ENCODE measurements around the gene XDH.
A peak's percentile ranks its signal among the peaks of the same experiment; 100 is the strongest.

Gene XDH

GRCh38 chr2:31328026-31328425 is 86.5 kb downstream of the XDH start:
- peaks cover 0 to 6% of the 10 kb centered on the region in 2 donors for H3K4me1 ChIP-seq (ENCODE audit: control insufficient read depth in 1 of 2, insufficient read depth in 2 of 2, low read length in 2 of 2)
- H3K9me3 ChIP-seq (ENCODE audit: control insufficient read depth in 1 of 2, low read length in 2 of 2): no peaks in the 10 kb centered on the region
- no peak overlapping the region for H3K27ac ChIP-seq (ENCODE audit: low read length)
- no peak overlapping the region for H3K4me3 ChIP-seq (ENCODE audit: low read depth in 1 of 2, low read length in 2 of 2)
- no peaks in the 10 kb centered on the region for H3K36me3 ChIP-seq (ENCODE audit: control insufficient read depth in 1 of 2, insufficient read depth in 2 of 2, low read length in 2 of 2)
- no peaks in the 10 kb centered on the region for H3K27me3 ChIP-seq (ENCODE audit: low read depth, low read length)

DNA sequence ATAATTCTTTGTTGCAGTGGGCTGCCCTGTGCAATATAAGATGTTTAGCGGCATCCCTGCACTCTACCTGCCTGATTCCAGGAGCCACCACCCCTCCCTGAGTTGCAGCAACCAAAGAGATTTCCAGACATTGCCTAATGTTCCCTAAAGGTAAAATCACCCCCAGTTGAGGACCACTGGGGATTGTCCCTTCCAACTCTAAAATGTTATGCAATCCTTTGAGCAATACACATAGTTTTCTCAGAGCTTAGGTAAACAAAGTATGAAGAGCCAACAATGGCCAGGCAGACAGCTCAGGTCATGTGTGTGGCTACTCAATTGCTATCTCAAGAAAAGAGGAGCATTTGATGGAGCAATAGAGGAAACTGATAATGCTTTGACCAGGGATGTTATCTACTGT is 87.0 kb downstream of the XDH start:
- no peak overlapping the region for H3K27ac ChIP-seq (ENCODE audit: low read length)
- no peaks in the 10 kb centered on the region for H3K27me3 ChIP-seq (ENCODE audit: low read depth, low read length)
- H3K4me3 ChIP-seq (ENCODE audit: low read depth in 1 of 2, low read length in 2 of 2): no peak overlapping the region
- peaks cover 0 to 6% of the 10 kb centered on the region in 2 donors for H3K4me1 ChIP-seq (ENCODE audit: control insufficient read depth in 1 of 2, insufficient read depth in 2 of 2, low read length in 2 of 2)
- no peaks in the 10 kb centered on the region for H3K9me3 ChIP-seq (ENCODE audit: control insufficient read depth in 1 of 2, low read length in 2 of 2)
- no peaks in the 10 kb centered on the region for H3K36me3 ChIP-seq (ENCODE audit: control insufficient read depth in 1 of 2, insufficient read depth in 2 of 2, low read length in 2 of 2)

DNA sequence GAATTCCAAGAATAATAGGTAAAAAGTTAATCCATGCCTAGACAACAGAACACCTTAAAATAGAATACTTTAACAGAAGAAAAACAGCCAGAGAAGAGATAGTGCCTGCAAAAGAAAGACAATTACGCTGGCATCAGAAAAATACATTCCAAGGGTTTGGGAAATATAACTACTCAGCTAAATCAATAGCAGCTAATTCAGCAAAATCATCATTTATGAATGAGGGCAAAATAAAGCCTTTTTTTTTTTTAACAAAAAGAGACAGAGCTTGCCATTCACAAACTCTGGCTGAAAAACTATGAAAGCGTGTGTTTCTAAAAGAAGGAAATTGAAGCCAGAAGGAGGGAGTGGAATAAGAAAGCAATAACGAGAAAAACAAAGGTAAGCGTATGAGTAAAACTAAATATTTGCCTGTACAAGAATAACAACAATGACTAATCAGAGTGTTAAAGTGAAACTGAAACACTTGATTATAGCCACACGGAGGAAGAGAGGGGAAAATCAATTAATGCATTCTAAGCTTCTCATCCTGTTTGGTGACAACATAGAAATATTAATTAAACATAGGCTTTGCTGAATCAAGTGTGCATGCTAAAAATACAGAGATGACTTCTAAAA is 90.4 kb downstream of the XDH start:
- H3K27ac ChIP-seq (ENCODE audit: low read length): peak overlapping the region; percentile 10
- no peaks in the 10 kb centered on the region for H3K9me3 ChIP-seq (ENCODE audit: control insufficient read depth in 1 of 2, low read length in 2 of 2)
- H3K4me1 ChIP-seq (ENCODE audit: control insufficient read depth in 1 of 2, insufficient read depth in 2 of 2, low read length in 2 of 2): peaks cover 0 to 15% of the 10 kb centered on the region in 2 donors
- H3K36me3 ChIP-seq (ENCODE audit: control insufficient read depth in 1 of 2, insufficient read depth in 2 of 2, low read length in 2 of 2): no peaks in the 10 kb centered on the region
- H3K4me3 ChIP-seq (ENCODE audit: low read depth in 1 of 2, low read length in 2 of 2): peak overlapping the region; percentile 30 to 52
- H3K27me3 ChIP-seq (ENCODE audit: low read depth, low read length): no peaks in the 10 kb centered on the region

DNA sequence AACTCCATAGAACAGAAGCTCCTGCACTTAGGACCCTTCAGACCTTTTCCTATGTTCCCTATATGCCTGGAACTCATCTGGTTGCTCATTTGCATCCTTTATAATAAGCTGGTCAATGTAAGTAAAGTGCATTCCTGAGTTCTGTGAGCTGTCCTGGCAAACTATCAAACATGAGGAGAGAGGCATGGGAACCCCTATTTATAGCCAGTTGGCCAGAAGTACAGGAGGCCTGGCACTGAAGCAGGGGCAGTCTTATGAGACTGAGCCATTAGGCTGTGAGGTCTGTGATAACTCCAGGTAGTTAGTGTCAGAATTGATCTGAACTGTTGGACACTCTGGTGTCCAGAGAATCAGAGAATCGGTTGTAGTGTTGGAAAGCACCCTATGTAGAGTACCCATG is 92.2 kb downstream of the XDH start:
- Histone ChIP-seq H3K36me3 (ENCODE audit: control insufficient read depth in 1 of 2, insufficient read depth in 2 of 2, low read length in 2 of 2) (no peaks in the 10 kb centered on the region), H3K9me3 (ENCODE audit: control insufficient read depth in 1 of 2, low read length in 2 of 2) (no peaks in the 10 kb centered on the region), H3K4me1 (ENCODE audit: control insufficient read depth in 1 of 2, insufficient read depth in 2 of 2, low read length in 2 of 2) (peaks cover 0 to 15% of the 10 kb centered on the region in 2 donors), H3K4me3 (ENCODE audit: low read depth in 1 of 2, low read length in 2 of 2) (no peak overlapping the region), H3K27me3 (ENCODE audit: low read depth, low read length) (no peaks in the 10 kb centered on the region), H3K27ac (ENCODE audit: low read length) (no peak overlapping the region)

DNA sequence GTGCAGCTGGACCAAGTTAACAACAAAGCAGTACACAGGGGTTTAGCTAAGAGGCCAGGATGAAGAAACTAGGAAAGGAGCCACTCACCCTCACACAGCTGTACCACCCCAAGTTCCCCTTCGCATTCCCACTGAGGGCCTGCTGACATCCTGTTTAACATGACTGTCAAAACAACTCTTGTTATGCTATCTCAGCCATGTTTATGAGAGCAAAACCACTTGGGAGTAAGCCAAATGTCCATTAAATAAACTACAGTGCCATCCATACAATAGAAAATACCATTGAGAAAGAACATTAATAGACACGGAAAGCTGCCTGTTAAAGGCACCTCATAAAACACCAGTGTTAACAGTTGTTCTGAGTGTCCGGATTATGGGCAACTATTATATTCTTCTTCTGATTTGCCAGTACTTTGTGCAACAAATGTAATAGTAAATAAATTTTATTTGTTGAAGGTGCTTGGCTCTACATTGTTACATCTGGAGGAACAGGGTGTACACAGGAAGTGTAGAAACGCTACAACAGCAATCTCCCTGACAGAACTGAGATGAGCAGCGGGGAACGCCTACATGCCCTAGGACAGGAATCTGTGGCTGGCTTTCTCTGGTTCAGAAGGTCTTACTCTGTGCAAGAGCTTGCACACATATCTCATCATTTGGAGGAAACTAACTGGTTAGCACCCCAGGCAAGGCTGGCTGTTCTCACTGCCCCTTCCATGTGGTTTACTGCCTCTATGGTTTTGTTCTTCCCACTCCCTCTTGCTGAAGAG is 95.0 kb downstream of the XDH start:
- H3K27ac ChIP-seq (ENCODE audit: low read length): no peak overlapping the region

DNA sequence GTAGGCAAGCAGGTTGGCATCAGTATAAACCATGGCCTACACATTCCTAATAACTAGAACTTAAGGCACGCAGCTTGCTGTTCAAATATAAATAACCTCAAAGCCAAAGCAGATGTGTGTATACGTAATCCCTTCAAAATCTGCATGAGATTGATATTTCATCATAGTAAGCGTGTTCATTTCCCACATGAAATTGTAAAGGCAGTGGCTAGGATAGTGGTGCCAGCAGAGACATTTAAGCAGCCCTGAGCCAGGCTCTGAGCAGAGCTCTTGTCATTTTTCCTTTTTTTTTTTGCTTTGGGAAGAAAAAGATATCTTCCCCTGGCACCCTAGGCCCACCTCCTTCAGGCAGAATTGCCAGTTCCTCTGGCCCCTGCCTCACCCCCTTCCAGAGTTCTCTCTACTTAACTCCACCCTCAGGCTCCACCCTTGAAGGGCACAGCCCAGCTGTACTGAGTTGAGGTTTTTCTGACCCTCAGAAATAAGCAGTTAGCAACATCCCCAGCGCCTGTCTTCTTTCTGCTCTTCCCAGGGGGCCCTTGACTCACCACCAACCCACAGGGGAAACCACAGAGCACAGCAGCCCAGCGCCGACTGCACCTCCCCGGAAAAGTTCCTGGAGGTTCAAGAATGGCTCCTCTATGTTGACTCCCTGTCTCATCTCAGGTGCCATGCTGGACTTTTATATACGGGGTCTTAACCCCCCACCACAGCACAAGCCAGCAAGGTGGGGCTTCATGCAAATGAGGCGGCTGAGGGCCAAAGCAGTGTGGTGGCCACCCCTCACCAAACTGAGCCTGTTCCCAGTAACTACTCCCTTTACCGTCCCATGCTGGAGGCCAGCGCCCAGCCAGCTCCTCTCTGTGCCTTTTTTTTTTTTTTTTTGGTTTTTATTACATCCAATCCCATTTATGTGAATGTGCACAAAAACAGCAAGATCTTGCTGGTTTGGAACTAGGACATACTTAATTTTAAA is 95.9 kb downstream of the XDH start:
- H3K9me3 ChIP-seq (ENCODE audit: control insufficient read depth in 1 of 2, low read length in 2 of 2): no peaks in the 10 kb centered on the region
- H3K4me3 ChIP-seq (ENCODE audit: low read depth in 1 of 2, low read length in 2 of 2): no peak overlapping the region
- H3K4me1 ChIP-seq (ENCODE audit: control insufficient read depth in 1 of 2, insufficient read depth in 2 of 2, low read length in 2 of 2): peaks cover 0 to 9% of the 10 kb centered on the region in 2 donors
- no peaks in the 10 kb centered on the region for H3K27me3 ChIP-seq (ENCODE audit: low read depth, low read length)
- no peak overlapping the region for H3K27ac ChIP-seq (ENCODE audit: low read length)
- H3K36me3 ChIP-seq (ENCODE audit: control insufficient read depth in 1 of 2, insufficient read depth in 2 of 2, low read length in 2 of 2): no peaks in the 10 kb centered on the region

More for the DNA sequence above, 95.0 kb downstream of the XDH start:
- Histone ChIP-seq H3K4me3 (ENCODE audit: low read depth in 1 of 2, low read length in 2 of 2) (no peak overlapping the region), H3K9me3 (ENCODE audit: control insufficient read depth in 1 of 2, low read length in 2 of 2) (no peaks in the 10 kb centered on the region), H3K36me3 (ENCODE audit: control insufficient read depth in 1 of 2, insufficient read depth in 2 of 2, low read length in 2 of 2) (no peaks in the 10 kb centered on the region), H3K27me3 (ENCODE audit: low read depth, low read length) (no peaks in the 10 kb centered on the region), H3K4me1 (ENCODE audit: control insufficient read depth in 1 of 2, insufficient read depth in 2 of 2, low read length in 2 of 2) (peaks cover 0 to 11% of the 10 kb centered on the region in 2 donors)

GRCh38 chr2:31317396-31317795 is 97.1 kb downstream of the XDH start:
- Histone ChIP-seq H3K4me3 (ENCODE audit: low read depth in 1 of 2, low read length in 2 of 2) (no peak overlapping the region), H3K27ac (ENCODE audit: low read length) (no peak overlapping the region)

DNA sequence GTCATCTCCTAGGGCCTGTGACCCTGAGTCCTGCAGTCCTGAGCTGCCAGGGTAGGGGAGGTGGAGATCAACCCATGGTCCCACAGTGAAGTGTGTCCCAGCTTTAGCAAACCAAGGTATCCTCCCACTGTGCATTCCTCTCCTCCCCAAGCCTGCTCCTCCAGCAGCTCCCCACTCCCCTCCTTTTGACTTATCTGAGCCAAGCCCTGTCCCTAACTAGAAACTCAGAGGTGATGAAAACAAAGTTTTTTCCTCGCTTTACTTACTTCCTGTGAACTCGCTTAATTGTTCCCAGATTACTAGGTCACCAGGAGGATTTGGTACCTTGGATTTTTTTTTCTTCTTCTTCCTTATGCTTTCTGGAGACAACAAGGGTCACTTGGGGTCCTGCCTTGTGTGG is 99.8 kb downstream of the XDH start:
- Histone ChIP-seq H3K4me1 (ENCODE audit: control insufficient read depth in 1 of 2, insufficient read depth in 2 of 2, low read length in 2 of 2) (peaks cover 0 to 6% of the 10 kb centered on the region in 2 donors), H3K4me3 (ENCODE audit: low read depth in 1 of 2, low read length in 2 of 2) (no peak overlapping the region), H3K9me3 (ENCODE audit: control insufficient read depth in 1 of 2, low read length in 2 of 2) (no peaks in the 10 kb centered on the region), H3K27ac (ENCODE audit: low read length) (no peak overlapping the region), H3K27me3 (ENCODE audit: low read depth, low read length) (no peaks in the 10 kb centered on the region), H3K36me3 (ENCODE audit: control insufficient read depth in 1 of 2, insufficient read depth in 2 of 2, low read length in 2 of 2) (no peaks in the 10 kb centered on the region)

More at GRCh38 chr2:31317396-31317795, 97.1 kb downstream of the XDH start:
- no peaks in the 10 kb centered on the region for H3K27me3 ChIP-seq (ENCODE audit: low read depth, low read length)
- H3K4me1 ChIP-seq (ENCODE audit: control insufficient read depth in 1 of 2, insufficient read depth in 2 of 2, low read length in 2 of 2): peaks cover 0 to 9% of the 10 kb centered on the region in 2 donors
- H3K36me3 ChIP-seq (ENCODE audit: control insufficient read depth in 1 of 2, insufficient read depth in 2 of 2, low read length in 2 of 2): no peaks in the 10 kb centered on the region
- H3K9me3 ChIP-seq (ENCODE audit: control insufficient read depth in 1 of 2, low read length in 2 of 2): no peaks in the 10 kb centered on the region

DNA sequence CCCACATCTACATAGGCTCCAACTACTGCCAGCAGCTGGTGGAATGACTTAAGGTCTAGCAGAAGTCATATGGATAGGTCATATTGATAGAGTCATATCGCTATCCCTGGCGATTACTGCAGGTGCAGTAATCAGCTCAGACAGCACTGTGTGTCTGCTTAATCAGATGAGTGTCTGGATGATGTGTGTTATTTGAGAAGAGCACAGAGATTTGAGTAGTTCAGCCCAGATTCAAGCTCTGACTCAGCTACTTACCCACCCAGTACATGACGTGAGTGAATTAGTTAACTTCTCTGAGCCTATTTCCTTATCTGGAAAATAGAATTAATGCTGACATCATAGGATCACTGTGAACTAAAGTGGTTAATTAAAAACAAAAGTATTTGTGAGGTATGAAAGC is 101.6 kb downstream of the XDH start:
- Histone ChIP-seq H3K27me3 (ENCODE audit: low read depth, low read length) (no peaks in the 10 kb centered on the region), H3K36me3 (ENCODE audit: control insufficient read depth in 1 of 2, insufficient read depth in 2 of 2, low read length in 2 of 2) (no peaks in the 10 kb centered on the region), H3K4me3 (ENCODE audit: low read depth in 1 of 2, low read length in 2 of 2) (no peak overlapping the region), H3K4me1 (ENCODE audit: control insufficient read depth in 1 of 2, insufficient read depth in 2 of 2, low read length in 2 of 2) (no peaks in the 10 kb centered on the region), H3K27ac (ENCODE audit: low read length) (no peak overlapping the region), H3K9me3 (ENCODE audit: control insufficient read depth in 1 of 2, low read length in 2 of 2) (no peaks in the 10 kb centered on the region)

DNA sequence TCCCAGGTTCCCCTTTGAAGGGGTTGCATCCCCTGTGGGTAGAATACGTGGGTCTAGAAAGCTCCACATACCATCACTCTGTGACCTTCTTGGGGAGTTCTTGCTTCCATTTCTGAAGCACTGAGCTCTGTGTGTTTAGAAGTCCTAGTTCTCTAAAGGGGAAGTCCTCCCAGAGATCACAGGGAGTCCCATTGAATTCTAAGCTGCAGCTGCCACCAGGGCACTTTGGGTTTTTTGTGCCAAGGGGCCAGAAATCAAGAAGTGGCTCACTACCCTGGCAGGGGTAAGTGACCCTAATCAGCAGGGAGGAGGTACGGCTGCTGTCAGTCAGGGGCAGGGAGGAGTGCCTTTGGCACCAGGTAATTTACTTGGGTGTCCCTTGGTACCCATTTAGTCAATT is 109.7 kb downstream of the XDH start:
- peaks cover 0 to 7% of the 10 kb centered on the region in 2 donors for H3K4me1 ChIP-seq (ENCODE audit: control insufficient read depth in 1 of 2, insufficient read depth in 2 of 2, low read length in 2 of 2)
- no peak overlapping the region for H3K27ac ChIP-seq (ENCODE audit: low read length)
- H3K36me3 ChIP-seq (ENCODE audit: control insufficient read depth in 1 of 2, insufficient read depth in 2 of 2, low read length in 2 of 2): no peaks in the 10 kb centered on the region
- no peaks in the 10 kb centered on the region for H3K9me3 ChIP-seq (ENCODE audit: control insufficient read depth in 1 of 2, low read length in 2 of 2)
- H3K4me3 ChIP-seq (ENCODE audit: low read depth in 1 of 2, low read length in 2 of 2): no peak overlapping the region
- no peaks in the 10 kb centered on the region for H3K27me3 ChIP-seq (ENCODE audit: low read depth, low read length)

GRCh38 chr2:31302940-31303563 is 111.5 kb downstream of the XDH start:
- Histone ChIP-seq H3K4me3 (ENCODE audit: low read depth in 1 of 2, low read length in 2 of 2) (no peak overlapping the region), H3K36me3 (ENCODE audit: control insufficient read depth in 1 of 2, insufficient read depth in 2 of 2, low read length in 2 of 2) (no peaks in the 10 kb centered on the region), H3K27me3 (ENCODE audit: low read depth, low read length) (no peaks in the 10 kb centered on the region), H3K4me1 (ENCODE audit: control insufficient read depth in 1 of 2, insufficient read depth in 2 of 2, low read length in 2 of 2) (peaks cover 0 to 7% of the 10 kb centered on the region in 2 donors), H3K9me3 (ENCODE audit: control insufficient read depth in 1 of 2, low read length in 2 of 2) (no peaks in the 10 kb centered on the region), H3K27ac (ENCODE audit: low read length) (no peak overlapping the region)

Measured in muscle layer of duodenum (tissue), 2 donors.